Measurements from ENCODE around the gene MAST4. TPM values are rescaled to one million over a fixed set of nuclear protein-coding genes. Genes with fewer than 3 reads are reported as not detected.

Gene MAST4
- polyA plus RNA-seq, 2 of the 4 experiments (the other 2 are of a cell fraction) = 1.2 to 5.8 TPM

DNA sequence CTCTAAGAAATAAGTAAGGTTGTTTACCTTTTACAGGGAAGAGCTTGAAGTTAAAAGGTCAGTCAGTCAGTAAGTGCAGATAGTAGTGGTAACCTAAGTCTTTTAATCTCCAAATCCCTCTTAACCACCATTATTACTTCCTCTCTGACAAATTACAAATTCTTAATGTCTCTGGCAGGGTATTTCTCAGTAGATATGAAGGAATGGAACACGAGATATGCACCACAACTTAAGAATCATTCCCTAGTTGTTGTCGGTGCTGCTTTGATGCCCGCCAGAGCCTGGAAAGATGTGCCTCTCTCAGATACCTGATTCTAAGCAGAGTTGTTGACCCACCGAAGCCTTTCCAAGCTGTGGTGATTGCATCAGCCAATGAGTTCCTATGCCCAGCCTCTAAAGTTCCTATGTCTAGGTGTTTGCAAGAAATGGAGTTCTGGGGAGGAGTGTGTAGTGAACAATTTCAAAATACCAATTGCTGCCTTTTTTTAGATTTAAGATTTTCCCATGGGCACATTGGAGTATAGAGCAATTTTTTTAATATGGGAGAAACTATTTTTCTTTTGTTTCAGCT is 521.9 kb downstream of the MAST4 start:
- no peak for ATAC-seq

DNA sequence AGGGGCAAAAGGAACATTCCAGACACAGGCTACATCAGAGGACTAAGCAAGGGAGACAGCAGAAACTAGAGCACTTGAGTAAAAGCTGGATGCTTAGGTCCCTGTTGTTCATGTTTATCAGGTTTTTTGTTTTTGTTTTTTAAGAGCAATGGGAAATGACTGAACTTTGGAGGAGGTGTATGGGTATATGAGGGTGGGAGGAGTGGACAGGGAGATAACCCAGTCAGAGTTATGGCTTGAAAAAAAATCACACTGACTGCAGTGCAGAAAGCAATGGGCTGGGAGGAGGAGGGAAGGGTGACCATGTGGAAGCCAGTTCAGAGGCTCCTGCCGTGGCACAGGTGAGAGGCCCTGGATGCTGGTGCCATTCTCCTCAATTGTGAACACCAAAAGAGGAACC is 522.8 kb downstream of the MAST4 start:
- TF ChIP-seq, protein P1, sequence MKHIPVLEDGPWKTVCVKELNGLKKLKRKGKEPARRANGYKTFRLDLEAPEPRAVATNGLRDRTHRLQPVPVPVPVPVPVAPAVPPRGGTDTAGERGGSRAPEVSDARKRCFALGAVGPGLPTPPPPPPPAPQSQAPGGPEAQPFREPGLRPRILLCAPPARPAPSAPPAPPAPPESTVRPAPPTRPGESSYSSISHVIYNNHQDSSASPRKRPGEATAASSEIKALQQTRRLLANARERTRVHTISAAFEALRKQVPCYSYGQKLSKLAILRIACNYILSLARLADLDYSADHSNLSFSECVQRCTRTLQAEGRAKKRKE (CRISPR knock-in tag; IDR thresholded peaks at IDR 0.05; ENCODE audit: low read depth) = no peak
- ChIA-PET POLR2A (no interaction called here), CTCF (no interaction called here)
- Histone ChIP-seq H3K27ac (no peak overlapping the region), H3K4me3 (no peak overlapping the region), H3K4me1 (no peaks in the 10 kb centered on the region), H3K4me2 (no peak overlapping the region), H3K9me3 (no peaks in the 10 kb centered on the region)
- DNase-seq (ENCODE audit: low read depth in 1 of 2, low spot score in 1 of 2) (no peak), ATAC-seq (no peak), FAIRE-seq (no peak)
- 74% methylated on average over 1 of the region's 1 CpG for WGBS (ENCODE audit: missing lambda C conversion rate)

More for the DNA sequence above, 521.9 kb downstream of the MAST4 start:
- Histone ChIP-seq H3K4me3 (no peak overlapping the region), H3K4me1 (no peaks in the 10 kb centered on the region), H3K27ac (no peak overlapping the region), H3K9me3 (no peaks in the 10 kb centered on the region), H3K4me2 (no peak overlapping the region)
- CTCF ChIA-PET = no interaction called here
- WGBS (ENCODE audit: missing lambda C conversion rate) = 87% methylated on average over 4 of the region's 4 CpGs
- POLR2A ChIA-PET = no interaction called here
- FAIRE-seq (no peak), DNase-seq (ENCODE audit: low read depth in 1 of 2, low spot score in 1 of 2) (no peak)
- TF ChIP-seq EHF (CRISPR knock-in tag; IDR thresholded peaks at IDR 0.05) = no peak
- TF ChIP-seq, protein P2, sequence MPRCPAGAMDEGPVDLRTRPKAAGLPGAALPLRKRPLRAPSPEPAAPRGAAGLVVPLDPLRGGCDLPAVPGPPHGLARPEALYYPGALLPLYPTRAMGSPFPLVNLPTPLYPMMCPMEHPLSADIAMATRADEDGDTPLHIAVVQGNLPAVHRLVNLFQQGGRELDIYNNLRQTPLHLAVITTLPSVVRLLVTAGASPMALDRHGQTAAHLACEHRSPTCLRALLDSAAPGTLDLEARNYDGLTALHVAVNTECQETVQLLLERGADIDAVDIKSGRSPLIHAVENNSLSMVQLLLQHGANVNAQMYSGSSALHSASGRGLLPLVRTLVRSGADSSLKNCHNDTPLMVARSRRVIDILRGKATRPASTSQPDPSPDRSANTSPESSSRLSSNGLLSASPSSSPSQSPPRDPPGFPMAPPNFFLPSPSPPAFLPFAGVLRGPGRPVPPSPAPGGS (IDR thresholded peaks at IDR 0.05) = no peak
- no peak for TF ChIP-seq RCOR1 (IDR thresholded peaks at IDR 0.05; ENCODE audit: low read depth, low read length)
- TF ChIP-seq JUNB (IDR thresholded peaks at IDR 0.05) = no peak
- no peak for TF ChIP-seq HDAC2 (IDR thresholded peaks at IDR 0.05)
- no peak for TF ChIP-seq RFX5 (IDR thresholded peaks at IDR 0.05)
- TF ChIP-seq BHLHE40 (IDR thresholded peaks at IDR 0.05; ENCODE audit: low read depth, low read length) = no peak
- TF ChIP-seq, protein P3, sequence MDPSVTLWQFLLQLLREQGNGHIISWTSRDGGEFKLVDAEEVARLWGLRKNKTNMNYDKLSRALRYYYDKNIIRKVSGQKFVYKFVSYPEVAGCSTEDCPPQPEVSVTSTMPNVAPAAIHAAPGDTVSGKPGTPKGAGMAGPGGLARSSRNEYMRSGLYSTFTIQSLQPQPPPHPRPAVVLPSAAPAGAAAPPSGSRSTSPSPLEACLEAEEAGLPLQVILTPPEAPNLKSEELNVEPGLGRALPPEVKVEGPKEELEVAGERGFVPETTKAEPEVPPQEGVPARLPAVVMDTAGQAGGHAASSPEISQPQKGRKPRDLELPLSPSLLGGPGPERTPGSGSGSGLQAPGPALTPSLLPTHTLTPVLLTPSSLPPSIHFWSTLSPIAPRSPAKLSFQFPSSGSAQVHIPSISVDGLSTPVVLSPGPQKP (IDR thresholded peaks at IDR 0.05; ENCODE audit: low read depth, low read length) = no peak
- no peak for TF ChIP-seq KDM5A (IDR thresholded peaks at IDR 0.05)
- no peak for TF ChIP-seq GATA3 (IDR thresholded peaks at IDR 0.05; ENCODE audit: borderline replicate concordance)
- TF ChIP-seq EHMT2 (IDR thresholded peaks at IDR 0.05; ENCODE audit: low read depth) = no peak
- TF ChIP-seq ZSCAN20 (CRISPR knock-in tag; IDR thresholded peaks at IDR 0.05) = no peak
- TF ChIP-seq CBX2 (IDR thresholded peaks at IDR 0.05; ENCODE audit: borderline replicate concordance, low read depth) = no peak
- TF ChIP-seq POLR2A (IDR thresholded peaks at IDR 0.05; ENCODE audit: low read length) = no peak
- TF ChIP-seq ZFP36 (IDR thresholded peaks at IDR 0.05; ENCODE audit: borderline replicate concordance, partially characterized antibody) = no peak
- TF ChIP-seq HOXA7 (CRISPR knock-in tag; IDR thresholded peaks at IDR 0.05) = no peak

DNA sequence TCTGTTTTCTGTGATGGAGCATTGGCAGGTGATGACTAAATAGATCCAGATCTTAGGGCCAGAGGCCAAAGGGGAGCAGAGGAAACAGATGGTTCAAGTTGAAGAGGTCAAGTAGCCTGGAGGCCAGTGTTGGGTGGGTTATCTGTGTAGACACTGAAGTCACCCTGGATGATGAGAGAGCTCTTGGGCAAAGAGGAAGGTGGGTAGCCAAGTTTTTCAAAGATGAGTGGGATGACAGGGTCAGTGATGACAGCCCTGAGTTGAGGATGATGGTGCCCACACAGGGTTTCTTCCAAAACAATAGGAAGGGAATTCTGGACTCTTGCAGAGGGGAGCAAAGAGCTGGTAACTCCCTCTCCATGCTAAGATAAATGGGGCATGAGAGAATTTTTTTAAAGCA is 523.8 kb downstream of the MAST4 start:
- Histone ChIP-seq H3K4me1 (no peaks in the 10 kb centered on the region), H3K4me2 (no peak overlapping the region), H3K9me3 (no peaks in the 10 kb centered on the region), H3K27ac (no peak overlapping the region), H3K4me3 (no peak overlapping the region)
- FAIRE-seq (no peak), DNase-seq (ENCODE audit: low read depth in 1 of 2, low spot score in 1 of 2) (no peak), ATAC-seq (no peak)
- ChIA-PET POLR2A (no interaction called here), CTCF (interaction anchor here (1.2 to 1.9 kb wide), 3 partner anchors 10 to 17 kb away, joined by 3 to 8 read pairs (median 3); no protein-coding TSS in a partner anchor)
- no peak for TF ChIP-seq EHMT2 (IDR thresholded peaks at IDR 0.05; ENCODE audit: low read depth)
- no peak for TF ChIP-seq JUN (IDR thresholded peaks at IDR 0.05)
- TF ChIP-seq, protein P2 (IDR thresholded peaks at IDR 0.05) = no peak
- no peak for TF ChIP-seq HOXA7 (CRISPR knock-in tag; IDR thresholded peaks at IDR 0.05)
- no peak for TF ChIP-seq TFCP2L1 (CRISPR knock-in tag; IDR thresholded peaks at IDR 0.05)
- TF ChIP-seq, protein P1 (CRISPR knock-in tag; IDR thresholded peaks at IDR 0.05; ENCODE audit: low read depth) = no peak
- no peak for TF ChIP-seq ZSCAN20 (CRISPR knock-in tag; IDR thresholded peaks at IDR 0.05)
- TF ChIP-seq SREBF2 (IDR thresholded peaks at IDR 0.05) = no peak
- TF ChIP-seq CEBPB (IDR thresholded peaks at IDR 0.05) = no peak
- no peak for TF ChIP-seq KDM1A (IDR thresholded peaks at IDR 0.05; ENCODE audit: low read depth)
- TF ChIP-seq, protein P4, sequence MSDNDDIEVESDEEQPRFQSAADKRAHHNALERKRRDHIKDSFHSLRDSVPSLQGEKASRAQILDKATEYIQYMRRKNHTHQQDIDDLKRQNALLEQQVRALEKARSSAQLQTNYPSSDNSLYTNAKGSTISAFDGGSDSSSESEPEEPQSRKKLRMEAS (IDR thresholded peaks at IDR 0.05) = no peak
- TF ChIP-seq, protein P5, sequence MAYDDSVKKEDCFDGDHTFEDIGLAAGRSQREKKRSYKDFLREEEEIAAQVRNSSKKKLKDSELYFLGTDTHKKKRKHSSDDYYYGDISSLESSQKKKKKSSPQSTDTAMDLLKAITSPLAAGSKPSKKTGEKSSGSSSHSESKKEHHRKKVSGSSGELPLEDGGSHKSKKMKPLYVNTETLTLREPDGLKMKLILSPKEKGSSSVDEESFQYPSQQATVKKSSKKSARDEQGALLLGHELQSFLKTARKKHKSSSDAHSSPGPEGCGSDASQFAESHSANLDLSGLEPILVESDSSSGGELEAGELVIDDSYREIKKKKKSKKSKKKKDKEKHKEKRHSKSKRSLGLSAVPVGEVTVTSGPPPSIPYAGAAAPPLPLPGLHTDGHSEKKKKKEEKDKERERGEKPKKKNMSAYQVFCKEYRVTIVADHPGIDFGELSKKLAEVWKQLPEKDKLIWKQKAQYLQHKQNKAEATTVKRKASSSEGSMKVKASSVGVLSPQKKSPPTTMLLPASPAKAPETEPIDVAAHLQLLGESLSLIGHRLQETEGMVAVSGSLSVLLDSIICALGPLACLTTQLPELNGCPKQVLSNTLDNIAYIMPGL (CRISPR knock-in tag; IDR thresholded peaks at IDR 0.05; ENCODE audit: borderline replicate concordance) = no peak

Data from A549 (cell line).